KMS-11 (cell line): ENCODE measurements around the gene JAKMIP3.

Experiments
- H2AFZ ChIP-seq: fragments of 200-600 bp; sonication (generic); 2 replicates; pipeline ENCODE4 v1.6.1; 2016; ENCODE audit warnings: antibody characterized with exemption, mixed run types, low read depth
- H3K27ac ChIP-seq: fragments of 200-600 bp; sonication (generic); 2 replicates; pipeline ENCODE4 v1.6.1; 2016; ENCODE audit warnings: mild to moderate bottlenecking, mixed run types
- H3K27me3 ChIP-seq: fragments of 200-600 bp; sonication (generic); 2 replicates; pipeline ENCODE4 v1.6.1; 2017; ENCODE audit warnings: mild to moderate bottlenecking, low read depth, mixed run types, moderate library complexity; ENCODE audit not compliant: insufficient read depth
- H3K36me3 ChIP-seq: fragments of 200-600 bp; sonication (generic); 2 replicates; pipeline ENCODE4 v1.6.1; 2017; ENCODE audit warnings: mild to moderate bottlenecking, mixed run types; ENCODE audit not compliant: insufficient read depth
- H3K4me1 ChIP-seq: fragments of 200-600 bp; sonication (generic); 2 replicates; pipeline ENCODE4 v1.6.1; 2016; ENCODE audit warnings: mild to moderate bottlenecking, low read depth, mixed run types; ENCODE audit not compliant: poor library complexity, severe bottlenecking
- H3K4me2 ChIP-seq: fragments of 200-600 bp; sonication (generic); 2 replicates; pipeline ENCODE4 v1.7.0; 2016; ENCODE audit warnings: mild to moderate bottlenecking, mixed run types
- H3K4me3 ChIP-seq: fragments of 200-600 bp; sonication (generic); IDR thresholded peaks from 2 replicates; pipeline ENCODE4 v1.6.1; 2017; ENCODE audit warnings: low read depth, low read length, mixed read lengths; ENCODE audit not compliant: insufficient read depth
- H3K79me2 ChIP-seq: fragments of 200-600 bp; sonication (generic); 2 replicates; pipeline ENCODE4 v1.6.1; 2016; ENCODE audit warnings: low read depth, mixed run types; ENCODE audit not compliant: insufficient read depth
- H3K9ac ChIP-seq: fragments of 200-600 bp; sonication (generic); 2 replicates; pipeline ENCODE4 v1.6.1; 2016; ENCODE audit warnings: mild to moderate bottlenecking, mixed run types
- H4K20me1 ChIP-seq: fragments of 200-600 bp; sonication (generic); 2 replicates; pipeline ENCODE4 v1.6.1; 2016; ENCODE audit warnings: mild to moderate bottlenecking, mixed run types; ENCODE audit not compliant: insufficient read depth
- CTCF ChIP-seq: fragments of 200-600 bp; sonication (generic); conservative IDR thresholded peaks from 2 replicates; pipeline ENCODE4 v1.6.1; 2017; ENCODE audit warnings: low read depth, mild to moderate bottlenecking, antibody characterized with exemption, low read length, moderate library complexity, mixed read lengths

JAKMIP3 gene

GRCh38 chr10:132064771-132065437 lies 842 bp upstream of the JAKMIP3 start:
- Histone ChIP-seq H3K27me3 (peaks cover 9% of the 10 kb centered on the region; the same call in 1 of the 2 replicates), H3K9ac (no peak overlapping the region), H3K79me2 (no peaks in the 10 kb centered on the region), H3K36me3 (no peaks in the 10 kb centered on the region), H3K27ac (no peak overlapping the region), H3K4me3 (no peak overlapping the region), H2AFZ (no peak overlapping the region), H3K4me2 (no peak overlapping the region), H3K4me1 (no peaks in the 10 kb centered on the region), H4K20me1 (no peaks in the 10 kb centered on the region)
- TF ChIP-seq CTCF = no peak

- Histone ChIP-seq H3K4me3 (no peak overlapping the region), H3K9ac (no peak overlapping the region), H3K27me3 (peaks cover 9% of the 10 kb centered on the region; the same call in 1 of the 2 replicates), H4K20me1 (no peaks in the 10 kb centered on the region), H3K36me3 (no peaks in the 10 kb centered on the region), H2AFZ (no peak overlapping the region), H3K4me2 (no peak overlapping the region), H3K27ac (no peak overlapping the region), H3K4me1 (no peaks in the 10 kb centered on the region), H3K79me2 (no peaks in the 10 kb centered on the region)
- TF ChIP-seq CTCF = no peak
These were observed 440 bp downstream of the JAKMIP3 start for GRCh38 chr10:132066186-132066585.

- no peaks in the 10 kb centered on the region for H3K79me2 ChIP-seq
- no peak overlapping the region for H3K4me2 ChIP-seq
- no peak overlapping the region for H3K9ac ChIP-seq
- no peak for TF ChIP-seq CTCF
- no peaks in the 10 kb centered on the region for H3K36me3 ChIP-seq
- no peaks in the 10 kb centered on the region for H3K4me1 ChIP-seq
- H3K27ac ChIP-seq = no peak overlapping the region
- H3K27me3 ChIP-seq = peaks cover 9% of the 10 kb centered on the region; the same call in 1 of the 2 replicates
- no peaks in the 10 kb centered on the region for H4K20me1 ChIP-seq
- H3K4me3 ChIP-seq = no peak overlapping the region
- no peak overlapping the region for H2AFZ ChIP-seq
These were observed 1.1 kb downstream of the JAKMIP3 start for GRCh38 chr10:132066812-132067211.

- H4K20me1 ChIP-seq = no peaks in the 10 kb centered on the region
- no peak overlapping the region for H3K27ac ChIP-seq
- H3K36me3 ChIP-seq = no peaks in the 10 kb centered on the region
- no peak for TF ChIP-seq CTCF
- no peak overlapping the region for H3K9ac ChIP-seq
- no peak overlapping the region for H3K4me3 ChIP-seq
- no peak overlapping the region for H3K4me2 ChIP-seq
- no peaks in the 10 kb centered on the region for H3K4me1 ChIP-seq
- H3K27me3 ChIP-seq = peaks cover 9% of the 10 kb centered on the region; the same call in 1 of the 2 replicates
- H2AFZ ChIP-seq = no peak overlapping the region
- no peaks in the 10 kb centered on the region for H3K79me2 ChIP-seq
These were observed 2.8 kb downstream of the JAKMIP3 start for GRCh38 chr10:132068431-132069121.
